GM12878 (cell line): ENCODE data around the gene PIP5K1A. TPM values are rescaled to one million over a fixed set of nuclear protein-coding genes. Genes with fewer than 3 reads are reported as not detected.

Experiments used
- ATAC-seq: fragments of 200-7000 bp; cut with Tn5 transposase; 3 replicates; pipeline ENCODE4 v1.9.1; 2020; ENCODE audit warnings: mild to moderate bottlenecking, moderate library complexity
- BruUV-seq: library from RNA; stranded (reverse); fragments of 400-500 nt; replicated peaks from 2 replicates; lab custom pipeline; 2021; lab: Mats Ljungman, UMichigan
- CTCF ChIA-PET: fragments of 300-600 bp; sonication (Branson Sonifier 250); formaldehyde crosslinking; extraction: SDS; loops from one replicate; lab custom pipeline; 2021; ENCODE audit warnings: inconsistent platforms; lab: Yijun Ruan, JAX
- POLR2A ChIA-PET: fragments of 350-600 bp; formaldehyde crosslinking; extraction: SDS; loops from one replicate; lab custom pipeline; 2021; ENCODE audit warnings: inconsistent platforms; lab: Charles Lee
- RAD21 ChIA-PET: fragments of 300-600 bp; sonication (Branson Sonifier 250); formaldehyde crosslinking; loops from one replicate; lab custom pipeline; 2023; ENCODE audit warnings: antibody characterized with exemption; ENCODE audit not compliant: unreplicated experiment; lab: Charles Lee
- SMC1A ChIA-PET: fragments of 300-600 bp; sonication (Branson Sonifier 250); formaldehyde crosslinking; loops from one replicate; lab custom pipeline; 2023; ENCODE audit not compliant: unreplicated experiment, uncharacterized antibody; lab: Charles Lee
- DNase-seq: peaks from one replicate; pipeline ENCODE4 v3.0.0-alpha.2; 2011; ENCODE audit warnings: low read depth, low spot score
- FAIRE-seq: peaks from 3 replicates; lab custom pipeline; 2011; peaks lifted over from hg19 to GRCh38; lab: Jason Lieb, UNC
- H2AFZ ChIP-seq: 2 replicates; pipeline ENCODE4 v1.6.0; 2011; ENCODE audit warnings: low read depth, low read length, control low read depth; ENCODE audit not compliant: control insufficient read depth
- H3K27ac ChIP-seq: 2 replicates; pipeline ENCODE4 v1.5.1; 2011; ENCODE audit warnings: control low read depth; ENCODE audit not compliant: control insufficient read depth, insufficient read depth
- H3K27me3 ChIP-seq, 2 experiments: replicated peaks in 1 of 2; 2 replicates each; pipeline versions ENCODE4 v1.6.0 to v1.6.1; 2011; ENCODE audit warnings: low read length in 1 of 2; ENCODE audit not compliant: control insufficient read depth in 2 of 2, insufficient read depth in 2 of 2
- H3K36me3 ChIP-seq, 2 experiments: 2 replicates each; pipeline ENCODE4 v1.5.1; 2011; ENCODE audit warnings: low read length in 1 of 2; ENCODE audit not compliant: control insufficient read depth in 2 of 2, insufficient read depth in 2 of 2
- H3K4me1 ChIP-seq: 2 replicates; pipeline ENCODE4 v1.6.1; 2011; ENCODE audit warnings: mild to moderate bottlenecking, low read length, moderate library complexity, mixed read lengths; ENCODE audit not compliant: control insufficient read depth, insufficient read depth
- H3K4me2 ChIP-seq: 2 replicates; pipeline ENCODE4 v1.6.0; 2011; ENCODE audit warnings: control low read depth; ENCODE audit not compliant: control insufficient read depth, insufficient read depth
- H3K4me3 ChIP-seq: fragments of 200-600 bp; sonication (generic); 2 replicates; pipeline ENCODE4 v1.5.1; 2016
- H3K79me2 ChIP-seq: 2 replicates; pipeline ENCODE4 v1.6.0; 2011; ENCODE audit warnings: low read length; ENCODE audit not compliant: control insufficient read depth, insufficient read depth
- H3K9ac ChIP-seq: 2 replicates; pipeline ENCODE4 v1.8.0; 2011; ENCODE audit warnings: low read length, control low read depth, mixed read lengths; ENCODE audit not compliant: control insufficient read depth, insufficient read depth
- H3K9me3 ChIP-seq: replicated peaks from 3 replicates; pipeline ENCODE4 v1.5.1; 2011; ENCODE audit warnings: mild to moderate bottlenecking, low read length; ENCODE audit not compliant: control insufficient read depth, insufficient read depth
- H4K20me1 ChIP-seq: 2 replicates; pipeline ENCODE4 v1.6.0; 2011; ENCODE audit not compliant: control insufficient read depth, insufficient read depth
- CBX5 ChIP-seq: sonication (generic); IDR thresholded peaks from 2 replicates; pipeline ENCODE4 v1.6.1; 2016; ENCODE audit warnings: low read depth, moderate library complexity, mild to moderate bottlenecking, inconsistent platforms
- NR2C2 ChIP-seq: IDR thresholded peaks from 2 replicates; pipeline ENCODE4 v1.6.1; 2011; ENCODE audit warnings: borderline replicate concordance, low read depth; ENCODE audit not compliant: control insufficient read depth, insufficient read length
- REST ChIP-seq: IDR thresholded peaks from 2 replicates; pipeline ENCODE4 v1.6.1; 2012; ENCODE audit warnings: mild to moderate bottlenecking, low read depth, low read length
- SMAD5 ChIP-seq: IDR thresholded peaks from 2 replicates; pipeline ENCODE4 v1.6.1; 2016; ENCODE audit warnings: antibody characterized with exemption, low read depth
- TCF3 ChIP-seq: IDR thresholded peaks from 2 replicates; pipeline ENCODE4 v1.6.1; 2012; ENCODE audit warnings: low read depth, mild to moderate bottlenecking, low read length, borderline replicate concordance; ENCODE audit not compliant: insufficient read depth
- WGBS: methylation state at CpG from one replicate; pipeline ENCODE4 v1.1.6; 2016; ENCODE audit warnings: low lambda C conversion rate; ENCODE audit not compliant: insufficient replicate concordance, insufficient coverage; ENCODE audit errors: missing lambda C conversion rate; 5-methylcytosine and 5-hydroxymethylcytosine counted together
- in situ Hi-C: fragments of 300-500 bp; cut with MboI; formaldehyde crosslinking; loops from 9 replicates; pipeline ENCODE4 v1.14.3; 2018; ENCODE audit warnings: mixed read lengths
- intact Hi-C: fragments of 100-400 bp; cut with micrococcal nuclease; formaldehyde crosslinking; loops from one replicate; pipeline ENCODE4 v1.14.2; 2022; ENCODE audit not compliant: unreplicated experiment
- polyA plus RNA-seq, 11 experiments: library from polyadenylated mRNA; depleted of rRNA in 4 of 11; unstranded in 6 of 11; stranded (reverse) in 5 of 11; fragments of >200 nt; fragmentation: Nextera tagmentation in 4 of 11; fragmentation: Illumina TruSeq in 1 of 11; extraction: Ambion mirVana in 4 of 11; extraction: Trizol in 1 of 11; gene quantifications; 1 replicate in 1 of 11; 2 replicates in 10 of 11; pipeline versions ENCODE4 v1.2.1 to v1.2.3, GENCODE V29; 2011 to 2016; ENCODE audit warnings: inconsistent platforms in 2 of 11, missing spikeins in 2 of 11, low read depth in 1 of 11
- total RNA-seq, 4 experiments: library from RNA; depleted of rRNA in 3 of 4; stranded (reverse); fragments of >200 nt in 3 of 4; fragmentation: Illumina TruSeq in 1 of 4; extraction: Trizol in 1 of 4; gene quantifications; 2 replicates each; pipeline versions ENCODE4 v1.2.1 to v1.2.3, GENCODE V29; 2013 to 2021

PIP5K1A gene
- total and polyA plus RNA-seq, 10 of the 15 experiments (the other 5 are each of a cell fraction or from before 2014, with no cell fraction given): 4.5 to 114 (median 51.5) TPM

GRCh38 chr1:151197863-151198253 lies 494 bp upstream of the PIP5K1A start:
- RAD21 ChIA-PET: no interaction called here
- no peak for TF ChIP-seq TCF3
- TF ChIP-seq SMAD5: 0 out of 2 replicates have a peak, but pooled peaks have one; percentile 12
- no peak for TF ChIP-seq NR2C2
- TF ChIP-seq, all 136 proteins: peak for 1
- no peaks in the 10 kb centered on the region for H3K9me3 ChIP-seq
- H3K9ac ChIP-seq: peak overlapping the region; percentile 96; the same call in 1 of the 2 replicates
- DNase-seq: no peak
- peaks cover 4% of the 10 kb centered on the region; the same call in 1 of the 2 replicates for H3K4me1 ChIP-seq
- no peaks in the 10 kb centered on the region for H4K20me1 ChIP-seq
- H2AFZ ChIP-seq: peak overlapping the region; percentile 91
- H3K4me2 ChIP-seq: peak overlapping the region; percentile 71
- in situ Hi-C loops (no loop called here), intact Hi-C loops (loop anchor here (2.0 to 5.0 kb wide), 4 partner anchors 83 to 201 kb away; partner anchors contain the start of genes PI4KB and PSMB4)
- no peaks in the 10 kb centered on the region for H3K27me3 ChIP-seq
- peaks cover 42% of the 10 kb centered on the region for H3K79me2 ChIP-seq
- SMC1A ChIA-PET: interaction anchor here (1.1 kb wide), 1 partner anchor 54 kb away, joined by 5 read pairs; no protein-coding TSS in a partner anchor
- no peak for FAIRE-seq
- peak overlapping the region; percentile 98 for H3K4me3 ChIP-seq
- 13% methylated on average over 10 of the region's 10 CpGs for WGBS
- ATAC-seq: no peak
- peaks cover 0 to 4% of the 10 kb centered on the region in 2 experiments; a peak in 1 of 4 replicates for H3K36me3 ChIP-seq
- POLR2A ChIA-PET: interaction anchor here (0.6 to 2.1 kb wide), 3 partner anchors 8 to 57 kb away, joined by 3 to 8 read pairs (median 6); partner anchors contain the start of genes PSMD4 and VPS72
- peak overlapping the region; percentile 82; the same call in 1 of the 2 replicates for H3K27ac ChIP-seq
- CTCF ChIA-PET: interaction anchor here (6.3 kb wide), 1 partner anchor 55 kb away, joined by 70 read pairs; the partner anchor contains the start of gene PSMD4
- BruUV-seq: TSS peak; percentile 94

- Histone ChIP-seq H3K4me2 (peak overlapping the region; percentile 82), H3K4me1 (peaks cover 4% of the 10 kb centered on the region; the same call in 1 of the 2 replicates), H3K9me3 (no peaks in the 10 kb centered on the region), H3K4me3 (peak overlapping the region; percentile 98), H3K27ac (peak overlapping the region; percentile 82), H2AFZ (no peak overlapping the region), H3K36me3 (peaks cover 0 to 11% of the 10 kb centered on the region in 2 experiments; a peak in 2 of 4 replicates), H3K79me2 (peaks cover 60% of the 10 kb centered on the region), H4K20me1 (no peaks in the 10 kb centered on the region), H3K27me3 (no peaks in the 10 kb centered on the region), H3K9ac (peak overlapping the region; percentile 96)
- ChIA-PET POLR2A (interaction anchor here (0.6 to 1.5 kb wide), 4 partner anchors 10 to 588 kb away, joined by 3 to 5 read pairs (median 3); partner anchors contain the start of gene VPS72), CTCF (interaction anchor here (0.6 to 4.3 kb wide), 2 partner anchors 45 to 52 kb away, joined by 3 to 25 read pairs; no protein-coding TSS in a partner anchor), RAD21 (interaction anchor here (0.9 to 1.8 kb wide), 3 partner anchors 10 to 100 kb away, joined by 3 to 5 read pairs (median 5); partner anchors contain the start of genes PSMD4 and VPS72), SMC1A (interaction anchor here (2.0 kb wide), 1 partner anchor 52 kb away, joined by 7 read pairs; no protein-coding TSS in a partner anchor)
- TF ChIP-seq REST (no peak), CBX5 (no peak)
- DNase-seq (no peak), ATAC-seq (no peak), FAIRE-seq (no peak)
- under 1% methylated on average over 9 of the region's 11 CpGs for WGBS
- BruUV-seq: no TSS peak
- intact Hi-C loops (loop anchor here (2.0 to 5.0 kb wide), 2 partner anchors 81 to 127 kb away; partner anchors contain the start of gene PI4KB), in situ Hi-C loops (no loop called here)
Observed at GRCh38 chr1:151199873-151200581, 1.7 kb downstream of the PIP5K1A start.
